Amniotic stem cell (primary cell): Measurements from ENCODE around the gene OR10H2.
"Not testable (repeated sequence)": the region's sequence is repeated elsewhere in the genome, so short reads cannot be mapped to it uniquely, and the experiment has no call there.

Source experiments
- DNase-seq: peaks from one replicate; lab custom pipeline; 2025; lab: John Stamatoyannopoulos, UW

OR10H2 gene

GRCh38 chr19:15727724-15728123 lies at the start of gene OR10H2:
Gene OR10H2, plus strand, starts transcription at chr19:15728024. Its CDS starts 20 bp downstream, at chr19:15728044.
- no peak for DNase-seq

GRCh38 chr19:15679089-15679488 lies 48.7 kb upstream of the OR10H2 start:
- DNase-seq, result no peak

- DNase-seq, result not testable (repeated sequence)
These were observed 48.0 kb upstream of the OR10H2 start for GRCh38 chr19:15679865-15680264.

GRCh38 chr19:15680478-15681322 lies 47.1 kb upstream of the OR10H2 start:
- no peak for DNase-seq

GRCh38 chr19:15683411-15683810 lies 44.4 kb upstream of the OR10H2 start:
- DNase-seq, result no peak

GRCh38 chr19:15684828-15685227 lies 43.0 kb upstream of the OR10H2 start:
- no peak for DNase-seq

- no peak for DNase-seq
These were observed 31.1 kb upstream of the OR10H2 start for GRCh38 chr19:15696654-15697194.

GRCh38 chr19:15701757-15702533 lies 25.9 kb upstream of the OR10H2 start:
- DNase-seq, result no peak

- no peak for DNase-seq
These were observed 25.3 kb upstream of the OR10H2 start for GRCh38 chr19:15702534-15702930.

- DNase-seq, result no peak
These were observed 13.2 kb upstream of the OR10H2 start for GRCh38 chr19:15714638-15715037.

- no peak for DNase-seq
These were observed 12.2 kb upstream of the OR10H2 start for GRCh38 chr19:15715642-15716041.

GRCh38 chr19:15717809-15718208 lies 10.0 kb upstream of the OR10H2 start:
- no peak for DNase-seq

- DNase-seq, result no peak
These were observed 6.6 kb upstream of the OR10H2 start for GRCh38 chr19:15721268-15721667.

GRCh38 chr19:15722956-15723355 lies 4.9 kb upstream of the OR10H2 start:
- no peak for DNase-seq

- no peak for DNase-seq
These were observed 2.7 kb downstream of the OR10H2 start for GRCh38 chr19:15730538-15730937.

- DNase-seq, result no peak
These were observed 4.6 kb downstream of the OR10H2 start for GRCh38 chr19:15732388-15732787.

GRCh38 chr19:15733895-15734294 lies 6.1 kb downstream of the OR10H2 start:
- no peak for DNase-seq

GRCh38 chr19:15737722-15738121 lies 9.9 kb downstream of the OR10H2 start, which contains the start of gene OR10H3:
Gene OR10H3, plus strand, starts transcription at chr19:15737985. Its CDS starts 3,408 bp downstream, at chr19:15741393.
- DNase-seq, result no peak

GRCh38 chr19:15740785-15741184 lies 13.0 kb downstream of the OR10H2 start:
- DNase-seq, result no peak

GRCh38 chr19:15748239-15748638 lies 20.4 kb downstream of the OR10H2 start:
- DNase-seq, result no peak

- no peak for DNase-seq
These were observed 30.6 kb downstream of the OR10H2 start for GRCh38 chr19:15758379-15758778.

GRCh38 chr19:15759962-15760565 lies 32.2 kb downstream of the OR10H2 start:
- no peak for DNase-seq
